WTC11 (cell line): ENCODE results near the gene MBLAC2. TPM values are rescaled to one million over a fixed set of nuclear protein-coding genes. Genes with fewer than 3 reads are reported as not detected.

Source experiments
- AFF4 ChIP-seq: sonication (generic); formaldehyde crosslinking; IDR thresholded peaks from 2 replicates; pipeline ENCODE4 v1.8.1; 2023; ENCODE audit warnings: mild to moderate bottlenecking, missing genetic modification reagents, borderline replicate concordance
- CREM ChIP-seq: sonication (generic); formaldehyde crosslinking; IDR thresholded peaks from 2 replicates; pipeline ENCODE4 v1.8.1; 2022; ENCODE audit warnings: mild to moderate bottlenecking, missing genetic modification reagents, moderate library complexity
- E2F1 ChIP-seq: sonication (generic); formaldehyde crosslinking; IDR thresholded peaks from 2 replicates; pipeline ENCODE4 v1.8.0; 2022; ENCODE audit warnings: mild to moderate bottlenecking, missing genetic modification reagents
- ERG ChIP-seq: fragments of 250-450 bp; sonication (Bioruptor Pico); IDR thresholded peaks from 2 replicates; pipeline ENCODE4 v1.8.0; 2021; ENCODE audit warnings: mild to moderate bottlenecking
- HMGXB4 ChIP-seq: sonication (generic); formaldehyde crosslinking; IDR thresholded peaks from 2 replicates; pipeline ENCODE4 v1.8.1; 2023; ENCODE audit warnings: mild to moderate bottlenecking, moderate library complexity, missing genetic modification reagents
- JAZF1 ChIP-seq: fragments of 250-450 bp; sonication (Bioruptor Pico); IDR thresholded peaks from 2 replicates; pipeline ENCODE4 v1.9.0; 2021; ENCODE audit warnings: moderate library complexity, mild to moderate bottlenecking, inconsistent platforms
- JUN ChIP-seq: sonication (generic); formaldehyde crosslinking; IDR thresholded peaks from 2 replicates; pipeline ENCODE4 v1.8.0; 2023; ENCODE audit warnings: mild to moderate bottlenecking, missing genetic modification reagents
- NFATC4 ChIP-seq: fragments of 250-450 bp; sonication (Bioruptor Pico); IDR thresholded peaks from 2 replicates; pipeline ENCODE4 v1.9.0; 2021; ENCODE audit warnings: mild to moderate bottlenecking
- NR2C2 ChIP-seq: sonication (generic); formaldehyde crosslinking; IDR thresholded peaks from 2 replicates; pipeline ENCODE4 v1.8.0; 2022; ENCODE audit warnings: mild to moderate bottlenecking, missing genetic modification reagents
- NR3C1 ChIP-seq: sonication (generic); formaldehyde crosslinking; conservative IDR thresholded peaks from 2 replicates; pipeline ENCODE4 v1.8.1; 2023; ENCODE audit warnings: low read depth, mild to moderate bottlenecking, missing genetic modification reagents
- PRRX2 ChIP-seq: fragments of 250-450 bp; sonication (Bioruptor Pico); IDR thresholded peaks from 2 replicates; pipeline ENCODE4 v1.8.0; 2021; ENCODE audit warnings: mild to moderate bottlenecking
- RELA ChIP-seq: sonication (generic); formaldehyde crosslinking; IDR thresholded peaks from 2 replicates; pipeline ENCODE4 v1.8.1; 2022; ENCODE audit warnings: missing genetic modification reagents, mild to moderate bottlenecking, borderline replicate concordance
- STAT6 ChIP-seq: sonication (generic); formaldehyde crosslinking; conservative IDR thresholded peaks from 2 replicates; pipeline ENCODE4 v1.8.1; 2023; ENCODE audit warnings: mild to moderate bottlenecking, low read depth, missing genetic modification reagents, moderate library complexity
- USF1 ChIP-seq: sonication (generic); formaldehyde crosslinking; IDR thresholded peaks from 2 replicates; pipeline ENCODE4 v1.8.0; 2022; ENCODE audit warnings: mild to moderate bottlenecking, missing genetic modification reagents
- ZNF263 ChIP-seq: sonication (generic); formaldehyde crosslinking; IDR thresholded peaks from 2 replicates; pipeline ENCODE4 v1.8.1; 2022; ENCODE audit warnings: low read depth, mild to moderate bottlenecking, moderate library complexity, missing genetic modification reagents
- ZNF396 ChIP-seq: fragments of 250-450 bp; sonication (Bioruptor Pico); IDR thresholded peaks from 2 replicates; pipeline ENCODE4 v1.8.0; 2021; ENCODE audit warnings: mild to moderate bottlenecking, moderate library complexity, borderline replicate concordance
- total RNA-seq: library from RNA; stranded (reverse); gene quantifications from 3 replicates; pipeline ENCODE4 v1.2.3, GENCODE V29; 2021
- TF ChIP-seq, protein P1 (sequence below): sonication (generic); formaldehyde crosslinking; IDR thresholded peaks from 2 replicates; pipeline ENCODE4 v1.8.0; 2023; ENCODE audit warnings: missing genetic modification reagents, mild to moderate bottlenecking, borderline replicate concordance

MBLAC2 gene
- total RNA-seq, 1 experiment from 2014 or later = 5.9 TPM

DNA sequence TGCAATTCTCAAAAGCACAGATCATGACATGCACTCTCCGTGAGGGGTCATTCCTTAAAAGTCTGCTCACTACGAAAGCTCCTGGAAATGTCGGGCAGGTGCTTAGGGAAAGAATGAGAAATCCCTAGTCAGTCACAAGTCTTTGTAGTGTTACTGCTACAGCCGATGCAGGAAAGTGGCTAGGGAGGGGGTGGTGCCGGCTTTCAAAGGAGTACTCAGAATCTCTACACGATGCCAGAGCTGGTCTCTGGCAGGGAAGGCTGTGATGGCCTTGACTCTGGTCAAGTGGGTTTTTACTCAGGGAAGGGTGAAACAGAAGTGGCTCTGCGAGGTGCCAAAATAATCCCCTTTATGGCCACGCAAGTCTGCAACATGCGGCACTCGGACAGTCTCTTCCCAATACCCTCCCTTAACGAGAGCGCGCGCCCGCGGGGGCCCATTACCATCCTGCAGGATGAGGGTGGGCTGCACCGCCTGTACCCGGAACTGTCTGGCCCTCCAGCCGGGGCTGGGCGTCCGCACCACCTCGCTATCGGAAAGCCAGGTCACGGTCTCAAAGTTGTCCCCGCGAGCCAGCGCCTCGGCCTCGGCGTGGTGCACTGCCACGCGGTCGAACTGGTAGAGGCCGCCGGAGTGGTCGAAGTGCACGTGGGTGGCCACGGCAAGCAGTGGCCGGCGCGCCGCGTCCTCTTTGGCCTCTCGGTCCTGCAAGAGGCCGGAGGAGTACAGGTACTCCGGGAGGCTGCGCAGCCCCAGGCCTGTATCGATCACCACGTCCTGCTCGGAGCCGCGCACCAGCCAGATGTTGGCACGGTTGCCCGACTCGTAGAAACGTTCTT lies 956 bp downstream of the MBLAC2 start (continued):
- no peak for TF ChIP-seq ERG (CRISPR knock-in tag)
- peak; percentile 65; the same call in 1 of the 2 replicates for TF ChIP-seq RELA (CRISPR knock-in tag)
- TF ChIP-seq ZNF396 (CRISPR knock-in tag) = no peak
- TF ChIP-seq STAT6 (CRISPR knock-in tag) = no peak; the same call in 1 of the 2 replicates
- TF ChIP-seq, protein P1, sequence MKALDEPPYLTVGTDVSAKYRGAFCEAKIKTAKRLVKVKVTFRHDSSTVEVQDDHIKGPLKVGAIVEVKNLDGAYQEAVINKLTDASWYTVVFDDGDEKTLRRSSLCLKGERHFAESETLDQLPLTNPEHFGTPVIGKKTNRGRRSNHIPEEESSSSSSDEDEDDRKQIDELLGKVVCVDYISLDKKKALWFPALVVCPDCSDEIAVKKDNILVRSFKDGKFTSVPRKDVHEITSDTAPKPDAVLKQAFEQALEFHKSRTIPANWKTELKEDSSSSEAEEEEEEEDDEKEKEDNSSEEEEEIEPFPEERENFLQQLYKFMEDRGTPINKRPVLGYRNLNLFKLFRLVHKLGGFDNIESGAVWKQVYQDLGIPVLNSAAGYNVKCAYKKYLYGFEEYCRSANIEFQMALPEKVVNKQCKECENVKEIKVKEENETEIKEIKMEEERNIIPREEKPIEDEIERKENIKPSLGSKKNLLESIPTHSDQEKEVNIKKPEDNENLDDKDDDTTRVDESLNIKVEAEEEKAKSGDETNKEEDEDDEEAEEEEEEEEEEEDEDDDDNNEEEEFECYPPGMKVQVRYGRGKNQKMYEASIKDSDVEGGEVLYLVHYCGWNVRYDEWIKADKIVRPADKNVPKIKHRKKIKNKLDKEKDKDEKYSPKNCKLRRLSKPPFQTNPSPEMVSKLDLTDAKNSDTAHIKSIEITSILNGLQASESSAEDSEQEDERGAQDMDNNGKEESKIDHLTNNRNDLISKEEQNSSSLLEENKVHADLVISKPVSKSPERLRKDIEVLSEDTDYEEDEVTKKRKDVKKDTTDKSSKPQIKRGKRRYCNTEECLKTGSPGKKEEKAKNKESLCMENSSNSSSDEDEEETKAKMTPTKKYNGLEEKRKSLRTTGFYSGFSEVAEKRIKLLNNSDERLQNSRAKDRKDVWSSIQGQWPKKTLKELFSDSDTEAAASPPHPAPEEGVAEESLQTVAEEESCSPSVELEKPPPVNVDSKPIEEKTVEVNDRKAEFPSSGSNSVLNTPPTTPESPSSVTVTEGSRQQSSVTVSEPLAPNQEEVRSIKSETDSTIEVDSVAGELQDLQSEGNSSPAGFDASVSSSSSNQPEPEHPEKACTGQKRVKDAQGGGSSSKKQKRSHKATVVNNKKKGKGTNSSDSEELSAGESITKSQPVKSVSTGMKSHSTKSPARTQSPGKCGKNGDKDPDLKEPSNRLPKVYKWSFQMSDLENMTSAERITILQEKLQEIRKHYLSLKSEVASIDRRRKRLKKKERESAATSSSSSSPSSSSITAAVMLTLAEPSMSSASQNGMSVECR (CRISPR knock-in tag) = 0 out of 2 replicates have a peak, but pooled peaks have one; percentile 72
- TF ChIP-seq AFF4 (CRISPR knock-in tag) = no peak
- no peak for TF ChIP-seq NFATC4 (CRISPR knock-in tag)
- no peak for TF ChIP-seq E2F1 (CRISPR knock-in tag)
- no peak for TF ChIP-seq CREM (CRISPR knock-in tag)
- no peak; the same call in 1 of the 2 replicates for TF ChIP-seq JUN (CRISPR knock-in tag)
- TF ChIP-seq NR2C2 = no peak; the same call in 1 of the 2 replicates
- 0 out of 2 replicates have a peak, but pooled peaks have one; percentile 58 for TF ChIP-seq USF1
- no peak for TF ChIP-seq ZNF263
- TF ChIP-seq NR3C1 (CRISPR knock-in tag) = no peak
- no peak for TF ChIP-seq HMGXB4
- no peak for TF ChIP-seq PRRX2 (CRISPR knock-in tag)
- TF ChIP-seq JAZF1 = no peak
